Upper lobe of right lung (tissue), 1 donor: Measurements from ENCODE around the gene GRK2. TPM values are rescaled to one million over a fixed set of nuclear protein-coding genes. Genes with fewer than 3 reads are reported as not detected.

ENCODE experiments used
- ATAC-seq: fragments of 200-7000 bp; cut with Tn5 transposase; one replicate; pipeline ENCODE4 v1.9.1; 2020; ENCODE audit warnings: mild to moderate bottlenecking, moderate library complexity
- DNase-seq: peaks from one replicate; pipeline ENCODE4 v3.0.0-alpha.2; 2020
- H3K27ac ChIP-seq: fragments of 200-600 bp; one replicate; pipeline ENCODE4 v1.8.0; 2022
- H3K27me3 ChIP-seq: fragments of 200-600 bp; one replicate; pipeline ENCODE4 v1.8.0; 2022; ENCODE audit warnings: mild to moderate bottlenecking
- H3K36me3 ChIP-seq: fragments of 200-600 bp; one replicate; pipeline ENCODE4 v1.8.0; 2022
- H3K4me1 ChIP-seq: fragments of 200-600 bp; one replicate; pipeline ENCODE4 v1.8.0; 2022
- H3K4me3 ChIP-seq: fragments of 200-600 bp; one replicate; pipeline ENCODE4 v1.8.0; 2022; ENCODE audit warnings: mild to moderate bottlenecking
- H3K9me3 ChIP-seq: fragments of 200-600 bp; one replicate; pipeline ENCODE4 v1.8.0; 2022
- CTCF ChIP-seq: fragments of 200-600 bp; IDR thresholded peaks from one replicate; pipeline ENCODE4 v1.8.0; 2022; ENCODE audit warnings: antibody characterized with exemption
- intact Hi-C: fragments of 100-400 bp; cut with DNase I; formaldehyde crosslinking; loops from one replicate; pipeline ENCODE4 v1.11.0; 2022
- total RNA-seq: library from RNA; stranded (reverse); fragmentation: NEBNext Ultra II Directional; extraction: Animal tissue kit (Norgen Biotek cat#: 25700); gene quantifications from one replicate; pipeline ENCODE4 v1.2.1, GENCODE V29; 2021
- donor health status: DM: no; HTN: yes; CAD: no; lungs with severe emphysema.

GRK2 gene
- total RNA-seq, 1 donor from 2014 or later, result 98.4 TPM

- H3K36me3 ChIP-seq, result peaks cover 37% of the 10 kb centered on the region
- ATAC-seq, result no peak
- intact Hi-C loops, result no loop called here
These were observed 26.8 kb downstream of the GRK2 start for GRCh38 chr11:67293090-67293489.

GRCh38 chr11:67295846-67296245 is 29.6 kb downstream of the GRK2 start:
- Histone ChIP-seq H3K4me3 (no peak overlapping the region), H3K9me3 (peaks cover 6% of the 10 kb centered on the region), H3K36me3 (peaks cover 53% of the 10 kb centered on the region), H3K27me3 (no peaks in the 10 kb centered on the region), H3K4me1 (peaks cover 10% of the 10 kb centered on the region), H3K27ac (no peak overlapping the region)
- no peak for DNase-seq
- intact Hi-C loops, result no loop called here
- ATAC-seq, result no peak
- no peak for TF ChIP-seq CTCF

More at GRCh38 chr11:67293090-67293489, 26.8 kb downstream of the GRK2 start:
- H3K4me1 ChIP-seq, result peaks cover 22% of the 10 kb centered on the region
- TF ChIP-seq CTCF, result no peak
- no peaks in the 10 kb centered on the region for H3K27me3 ChIP-seq
- H3K9me3 ChIP-seq, result peaks cover 6% of the 10 kb centered on the region
- H3K4me3 ChIP-seq, result no peak overlapping the region
- H3K27ac ChIP-seq, result no peak overlapping the region
- DNase-seq, result no peak

GRCh38 chr11:67298786-67299185 is 32.5 kb downstream of the GRK2 start:
- peaks cover 18% of the 10 kb centered on the region for H3K4me1 ChIP-seq

GRCh38 chr11:67299471-67300191 is 33.4 kb downstream of the GRK2 start:
- DNase-seq (peak; percentile 54), ATAC-seq (no peak)
- H3K27me3 ChIP-seq, result no peaks in the 10 kb centered on the region
- no peak for TF ChIP-seq CTCF
- intact Hi-C loops, result no loop called here
- no peak overlapping the region for H3K4me3 ChIP-seq
- H3K4me1 ChIP-seq, result peaks cover 24% of the 10 kb centered on the region
- H3K36me3 ChIP-seq, result peaks cover 44% of the 10 kb centered on the region
- H3K9me3 ChIP-seq, result peaks cover 6% of the 10 kb centered on the region
- no peak overlapping the region for H3K27ac ChIP-seq

More at GRCh38 chr11:67298786-67299185, 32.5 kb downstream of the GRK2 start:
- Histone ChIP-seq H3K27ac (no peak overlapping the region), H3K9me3 (peaks cover 6% of the 10 kb centered on the region), H3K36me3 (peaks cover 44% of the 10 kb centered on the region), H3K4me3 (no peak overlapping the region), H3K27me3 (no peaks in the 10 kb centered on the region)
- peak; percentile 30 for DNase-seq
- intact Hi-C loops, result no loop called here
- no peak for TF ChIP-seq CTCF
- ATAC-seq, result no peak

- Histone ChIP-seq H3K27me3 (no peaks in the 10 kb centered on the region), H3K27ac (no peak overlapping the region), H3K4me3 (no peak overlapping the region), H3K36me3 (peaks cover 44% of the 10 kb centered on the region), H3K4me1 (peaks cover 25% of the 10 kb centered on the region), H3K9me3 (peaks cover 6% of the 10 kb centered on the region)
- intact Hi-C loops, result no loop called here
- TF ChIP-seq CTCF, result no peak
- no peak for ATAC-seq
- peak; percentile 53 for DNase-seq
These were observed 34.0 kb downstream of the GRK2 start for GRCh38 chr11:67300256-67300755.
